Thyroid gland (tissue), 4 donors: ENCODE results near the gene IL12RB2. TPM values are rescaled to one million over a fixed set of nuclear protein-coding genes. Genes with fewer than 3 reads are reported as not detected.

Source experiments
- DNase-seq, 2 donors: peaks; one replicate each; pipeline ENCODE4 v3.0.0-alpha.2; 2019
- H3K27ac ChIP-seq, 3 donors: fragments of 200-600 bp; sonication (generic); 1 replicate in 2 of 3; 2 replicates in 1 of 3; pipeline ENCODE4 v1.5.1; 2016 to 2019; ENCODE audit warnings: mild to moderate bottlenecking in 1 of 3, moderate library complexity in 1 of 3
- H3K27me3 ChIP-seq: fragments of 200-600 bp; sonication (generic); one replicate; pipeline ENCODE4 v1.5.1; 2019
- H3K36me3 ChIP-seq, 2 donors: fragments of 200-600 bp; sonication (generic); one replicate each; pipeline ENCODE4 v1.5.1; 2016 to 2019
- H3K4me1 ChIP-seq, 2 donors: fragments of 200-600 bp; sonication (generic); one replicate each; pipeline ENCODE4 v1.5.1; 2017 to 2019
- H3K4me3 ChIP-seq, 3 donors: fragments of 200-600 bp; sonication (generic); replicated peaks in 1 of 3; 1 replicate in 2 of 3; 2 replicates in 1 of 3; pipeline ENCODE4 v1.5.1; 2016; ENCODE audit warnings: mild to moderate bottlenecking in 1 of 3
- H3K9me3 ChIP-seq: fragments of 200-600 bp; sonication (generic); one replicate; pipeline ENCODE4 v1.5.1; 2017
- POLR2A ChIP-seq, 2 donors: fragments of 450-650 bp; IDR thresholded peaks; one replicate each; pipeline ENCODE4 v1.6.1; 2017; ENCODE audit warnings: antibody characterized with exemption in 2 of 2, mild to moderate bottlenecking in 2 of 2, moderate library complexity in 1 of 2
- WGBS, 2 donors: methylation state at CpG; one replicate each; pipeline ENCODE4 v1.1.5; 2017; 5-methylcytosine and 5-hydroxymethylcytosine counted together
- intact Hi-C: fragments of 100-400 bp; cut with DNase I; formaldehyde crosslinking; loops from one replicate; pipeline ENCODE4 v1.15.1; 2023
- total RNA-seq, 4 donors: library from RNA; depleted of rRNA; stranded (reverse); fragments of >200 nt; gene quantifications; one replicate each; pipeline ENCODE4 v1.2.3, GENCODE V29; 2016
- TF ChIP-seq, protein P1 (sequence below), 6 experiments: fragments of 200-600 bp in 3 of 6; fragments of 450-650 bp in 3 of 6; sonication (generic) in 3 of 6; IDR thresholded peaks; one replicate each; pipeline ENCODE4 v1.5.1; 2016 to 2019; ENCODE audit warnings: antibody characterized with exemption in 6 of 6, mild to moderate bottlenecking in 2 of 6, inconsistent platforms in 1 of 6, moderate library complexity in 1 of 6

The IL12RB2 gene
- total RNA-seq, 4 donors from 2014 or later, result 0.45 to 4.3 (median 0.93) TPM

DNA sequence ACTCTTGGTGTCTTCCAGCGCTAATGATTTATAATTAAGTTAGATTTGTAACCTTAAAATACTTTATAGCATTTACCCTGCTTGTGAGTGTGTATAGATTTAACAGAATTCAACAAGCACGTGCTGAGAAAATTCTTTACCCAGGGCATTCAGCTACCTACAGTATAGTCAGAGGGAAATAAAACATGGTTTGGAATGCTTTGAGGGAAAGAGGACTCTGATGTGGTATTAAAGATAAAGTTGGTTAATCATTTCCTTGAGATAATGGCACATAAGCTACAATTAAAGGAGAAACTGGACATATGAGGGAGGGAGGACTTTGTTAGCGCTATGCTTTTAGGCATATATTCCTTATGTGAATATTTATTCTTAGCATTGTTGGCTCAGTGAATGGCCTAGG is 26.4 kb upstream of the IL12RB2 start:
- H3K27me3 ChIP-seq, result no peaks in the 10 kb centered on the region
- intact Hi-C loops, result no loop called here
- WGBS, 2 donors, result 70 to 72% methylated on average over 3 of the region's 3 CpGs
- DNase-seq, result no peak
- TF ChIP-seq POLR2A (IDR thresholded peaks at IDR 0.05), result no peak
- TF ChIP-seq, protein P1, sequence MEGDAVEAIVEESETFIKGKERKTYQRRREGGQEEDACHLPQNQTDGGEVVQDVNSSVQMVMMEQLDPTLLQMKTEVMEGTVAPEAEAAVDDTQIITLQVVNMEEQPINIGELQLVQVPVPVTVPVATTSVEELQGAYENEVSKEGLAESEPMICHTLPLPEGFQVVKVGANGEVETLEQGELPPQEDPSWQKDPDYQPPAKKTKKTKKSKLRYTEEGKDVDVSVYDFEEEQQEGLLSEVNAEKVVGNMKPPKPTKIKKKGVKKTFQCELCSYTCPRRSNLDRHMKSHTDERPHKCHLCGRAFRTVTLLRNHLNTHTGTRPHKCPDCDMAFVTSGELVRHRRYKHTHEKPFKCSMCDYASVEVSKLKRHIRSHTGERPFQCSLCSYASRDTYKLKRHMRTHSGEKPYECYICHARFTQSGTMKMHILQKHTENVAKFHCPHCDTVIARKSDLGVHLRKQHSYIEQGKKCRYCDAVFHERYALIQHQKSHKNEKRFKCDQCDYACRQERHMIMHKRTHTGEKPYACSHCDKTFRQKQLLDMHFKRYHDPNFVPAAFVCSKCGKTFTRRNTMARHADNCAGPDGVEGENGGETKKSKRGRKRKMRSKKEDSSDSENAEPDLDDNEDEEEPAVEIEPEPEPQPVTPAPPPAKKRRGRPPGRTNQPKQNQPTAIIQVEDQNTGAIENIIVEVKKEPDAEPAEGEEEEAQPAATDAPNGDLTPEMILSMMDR (IDR thresholded peaks at IDR 0.05), result no peak
- no peak overlapping the region for H3K4me3 ChIP-seq
- no peaks in the 10 kb centered on the region for H3K4me1 ChIP-seq
- no peaks in the 10 kb centered on the region for H3K36me3 ChIP-seq
- H3K9me3 ChIP-seq, result no peaks in the 10 kb centered on the region
- no peak overlapping the region for H3K27ac ChIP-seq

DNA sequence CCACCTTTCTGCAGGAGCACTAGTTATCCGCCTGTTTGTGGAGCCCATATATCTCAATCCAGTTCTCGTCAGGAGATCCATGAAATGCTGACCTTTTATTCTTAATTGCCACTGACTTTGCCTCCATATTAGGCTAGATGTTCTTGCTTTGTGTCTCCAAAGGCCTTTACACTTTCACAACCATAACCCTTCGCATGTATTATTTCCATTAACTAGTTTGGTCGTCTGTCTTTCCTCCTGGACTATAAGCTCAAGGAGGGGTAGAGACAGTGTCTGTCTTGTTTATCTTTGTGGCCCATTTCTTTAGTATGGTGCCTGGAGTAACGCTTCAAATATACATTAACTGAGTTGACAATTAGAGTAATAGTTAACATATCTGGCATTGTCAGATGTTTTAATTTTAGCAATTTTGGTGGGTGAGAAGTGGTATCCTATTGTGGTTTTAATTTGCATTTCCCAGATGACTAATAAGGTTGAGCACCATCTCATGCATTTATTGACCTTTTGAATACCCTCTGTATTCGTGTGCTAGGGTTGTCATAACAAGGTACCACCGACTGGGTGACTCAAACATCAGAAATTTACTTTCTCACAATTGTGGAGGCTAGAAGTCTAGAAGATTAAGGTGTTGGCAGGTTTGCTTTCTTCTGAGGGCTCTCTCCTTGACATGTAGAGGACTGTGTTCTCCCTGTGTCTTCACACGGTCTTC is 21.7 kb upstream of the IL12RB2 start:
- H3K36me3 ChIP-seq, result no peaks in the 10 kb centered on the region
- WGBS, 2 donors, result 89 to 90% methylated on average over 8 of the region's 8 CpGs
- intact Hi-C loops, result no loop called here
- DNase-seq, result no peak
- TF ChIP-seq, protein P1 (IDR thresholded peaks at IDR 0.05), result no peak
- no peak for TF ChIP-seq POLR2A (IDR thresholded peaks at IDR 0.05)
- H3K27ac ChIP-seq, result no peak overlapping the region
- H3K4me1 ChIP-seq, result no peaks in the 10 kb centered on the region
- H3K4me3 ChIP-seq, result no peak overlapping the region
- H3K9me3 ChIP-seq, result no peaks in the 10 kb centered on the region
- no peaks in the 10 kb centered on the region for H3K27me3 ChIP-seq

DNA sequence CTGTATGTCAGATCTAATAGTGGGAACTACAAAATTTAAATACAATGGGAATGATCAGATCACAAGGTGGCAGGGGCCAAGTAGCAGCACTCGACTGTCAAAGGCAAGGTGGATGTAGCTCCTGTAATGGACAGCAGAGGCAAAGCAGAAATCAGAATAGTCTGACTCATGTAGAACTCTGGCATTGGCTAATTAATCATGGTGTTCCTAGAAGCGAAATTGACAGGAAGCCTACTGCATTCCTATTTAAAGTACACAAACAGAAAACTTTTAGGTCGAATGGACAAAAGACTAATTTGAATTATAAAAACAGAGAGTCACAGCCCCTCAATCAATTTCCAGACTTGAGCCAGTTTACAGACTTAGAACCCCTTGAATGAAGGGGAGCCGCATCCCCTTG is 17.4 kb upstream of the IL12RB2 start:
- Histone ChIP-seq H3K4me1 (no peaks in the 10 kb centered on the region), H3K27ac (no peak overlapping the region), H3K27me3 (no peaks in the 10 kb centered on the region), H3K9me3 (no peaks in the 10 kb centered on the region), H3K4me3 (no peak overlapping the region), H3K36me3 (no peaks in the 10 kb centered on the region)
- intact Hi-C loops, result no loop called here
- no peak for TF ChIP-seq POLR2A (IDR thresholded peaks at IDR 0.05)
- TF ChIP-seq, protein P1 (IDR thresholded peaks at IDR 0.05), result no peak
- DNase-seq, result no peak
- WGBS, 2 donors, result 66 to 68% methylated on average over 4 of the region's 4 CpGs

DNA sequence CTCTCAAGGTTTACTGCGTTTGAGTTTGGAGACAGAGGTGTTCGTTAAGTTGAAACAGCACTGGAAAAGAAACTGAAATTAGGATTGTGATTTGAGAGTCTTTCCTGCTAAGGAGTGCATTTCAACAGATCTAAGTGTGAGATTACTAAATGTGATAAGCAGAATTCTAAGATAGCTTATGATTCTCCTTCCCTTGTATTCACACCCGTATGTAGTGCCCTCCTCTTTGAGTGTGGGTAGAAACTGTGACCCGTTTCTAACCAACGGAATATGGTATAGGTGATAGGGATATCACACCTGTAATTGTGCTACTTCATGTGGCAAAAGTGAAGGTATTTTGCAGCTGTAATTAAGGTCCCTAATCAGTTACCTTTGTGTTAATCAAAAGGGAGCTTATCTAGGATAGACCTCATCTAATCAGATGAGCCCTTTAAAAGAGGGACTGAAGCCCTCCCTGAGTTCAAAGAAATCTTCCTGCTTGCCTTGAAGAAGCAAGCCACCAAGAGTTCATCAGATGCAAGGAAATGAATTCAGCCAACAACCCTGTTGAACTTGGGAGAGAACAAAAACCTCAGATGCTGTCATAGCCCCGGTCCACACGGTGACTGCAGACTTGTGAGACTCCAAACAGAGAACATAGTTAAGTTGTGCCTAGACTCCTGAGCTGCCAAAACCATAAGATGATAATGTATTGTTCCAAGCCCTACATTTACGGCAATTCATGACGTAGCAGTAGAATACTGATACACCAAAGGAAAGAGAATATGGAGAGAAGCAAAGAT is 12.6 kb upstream of the IL12RB2 start:
- no peak for DNase-seq
- TF ChIP-seq, protein P1 (IDR thresholded peaks at IDR 0.05), result no peak
- no peak for TF ChIP-seq POLR2A (IDR thresholded peaks at IDR 0.05)
- Histone ChIP-seq H3K4me1 (no peaks in the 10 kb centered on the region), H3K27me3 (no peaks in the 10 kb centered on the region), H3K36me3 (no peaks in the 10 kb centered on the region), H3K27ac (no peak overlapping the region), H3K4me3 (no peak overlapping the region), H3K9me3 (no peaks in the 10 kb centered on the region)
- WGBS, 2 donors, result 89% methylated on average over 9 of the region's 9 CpGs
- intact Hi-C loops, result no loop called here

DNA sequence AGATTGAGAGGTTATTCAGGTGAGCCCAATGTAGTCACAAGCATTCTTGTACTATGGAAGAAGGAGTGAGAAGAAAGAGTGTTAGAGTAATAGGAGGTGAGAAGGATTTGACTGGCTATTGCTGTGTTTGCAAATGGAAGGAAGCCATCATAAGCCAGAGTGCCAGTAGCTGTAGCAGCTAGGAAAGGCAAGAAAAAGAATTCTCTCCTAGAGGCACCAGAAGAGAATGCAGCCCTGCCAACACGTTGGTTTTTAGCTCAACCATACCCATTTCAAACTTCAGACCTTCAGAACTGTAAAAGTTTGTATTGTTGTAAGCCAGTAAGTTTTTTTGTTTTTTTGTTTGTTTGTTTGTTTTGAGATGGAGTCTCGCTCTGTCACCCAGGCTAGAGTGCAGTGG is 8.9 kb upstream of the IL12RB2 start:
- Histone ChIP-seq H3K4me1 (no peaks in the 10 kb centered on the region), H3K27ac (no peak overlapping the region), H3K9me3 (no peaks in the 10 kb centered on the region), H3K27me3 (no peaks in the 10 kb centered on the region), H3K36me3 (no peaks in the 10 kb centered on the region), H3K4me3 (no peak overlapping the region)
- no peak for DNase-seq
- TF ChIP-seq POLR2A (IDR thresholded peaks at IDR 0.05), result no peak
- TF ChIP-seq, protein P1 (IDR thresholded peaks at IDR 0.05), result no peak
- intact Hi-C loops, result no loop called here
- WGBS, 2 donors, result 18 to 61% methylated on average over 2 of the region's 2 CpGs
